GM19023 (cell line): ENCODE data around the gene IGF1.
"Not testable (repeated sequence)": the region's sequence is repeated elsewhere in the genome, so short reads cannot be mapped to it uniquely, and the experiment has no call there.

Experiments used
- ATAC-seq: cut with Tn5 transposase; IDR thresholded peaks from one replicate; pipeline ENCODE4 v1.9.1; 2021; ENCODE audit warnings: mild to moderate bottlenecking, moderate library complexity; ENCODE audit not compliant: unreplicated experiment

IGF1 gene

DNA sequence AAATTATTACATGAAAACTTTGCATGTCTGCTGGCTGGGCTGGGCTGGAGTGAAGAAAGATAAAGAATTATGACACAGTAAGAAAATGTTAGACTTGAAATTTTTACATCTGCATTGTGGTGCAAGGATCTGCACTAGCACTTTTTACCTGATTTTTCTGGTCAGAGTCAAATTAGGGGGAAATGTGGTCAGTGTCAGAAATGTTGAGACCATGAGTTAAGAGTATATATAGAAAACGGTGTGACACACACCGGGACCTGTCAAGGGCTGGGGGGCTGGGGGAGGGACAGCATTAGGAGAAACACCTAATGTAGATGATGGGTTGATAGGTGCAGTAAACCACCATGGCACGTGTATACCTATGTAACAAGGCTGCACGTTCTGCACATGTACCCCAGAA lies 90.3 kb downstream of the IGF1 start:
- ATAC-seq = no peak

DNA sequence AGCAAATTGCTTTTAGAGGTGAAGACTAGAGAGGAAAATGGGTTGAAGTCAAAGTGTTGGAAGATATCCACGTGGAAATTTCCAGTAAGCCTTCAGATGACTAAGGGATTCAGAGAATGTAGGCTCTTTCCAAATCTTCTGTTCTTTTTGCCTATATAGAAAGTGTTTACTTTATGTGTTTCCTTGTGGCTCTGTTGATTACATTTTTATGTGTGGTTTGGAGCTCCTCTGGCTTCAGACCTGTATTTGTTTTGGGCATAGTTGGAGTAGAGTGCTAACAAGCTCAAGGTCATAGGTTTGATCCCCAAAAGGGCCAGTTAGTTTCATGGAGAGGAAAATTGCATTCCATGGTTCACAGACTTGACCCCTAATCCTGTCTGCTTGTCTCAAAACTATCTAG lies 91.9 kb downstream of the IGF1 start:
- no peak for ATAC-seq

DNA sequence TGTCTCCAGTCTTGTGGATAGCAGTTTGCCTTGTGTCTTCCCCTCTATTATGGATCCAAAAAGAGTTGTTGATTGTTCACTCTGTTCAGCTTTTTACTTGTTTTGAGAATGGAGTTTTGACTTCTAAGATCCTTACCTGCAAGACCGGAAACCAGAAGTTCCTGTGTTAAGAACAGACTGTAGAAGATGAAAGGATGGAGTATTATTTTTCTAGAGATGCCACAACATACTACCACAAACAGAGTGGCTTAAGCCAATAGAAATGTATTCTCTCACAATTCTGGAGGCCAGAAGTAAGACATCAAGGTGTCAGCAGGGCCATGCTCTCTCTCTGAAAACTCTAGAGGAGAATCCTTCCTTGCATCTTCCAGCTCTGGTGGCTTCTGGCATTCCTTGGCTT lies 95.0 kb downstream of the IGF1 start:
- ATAC-seq = no peak

DNA sequence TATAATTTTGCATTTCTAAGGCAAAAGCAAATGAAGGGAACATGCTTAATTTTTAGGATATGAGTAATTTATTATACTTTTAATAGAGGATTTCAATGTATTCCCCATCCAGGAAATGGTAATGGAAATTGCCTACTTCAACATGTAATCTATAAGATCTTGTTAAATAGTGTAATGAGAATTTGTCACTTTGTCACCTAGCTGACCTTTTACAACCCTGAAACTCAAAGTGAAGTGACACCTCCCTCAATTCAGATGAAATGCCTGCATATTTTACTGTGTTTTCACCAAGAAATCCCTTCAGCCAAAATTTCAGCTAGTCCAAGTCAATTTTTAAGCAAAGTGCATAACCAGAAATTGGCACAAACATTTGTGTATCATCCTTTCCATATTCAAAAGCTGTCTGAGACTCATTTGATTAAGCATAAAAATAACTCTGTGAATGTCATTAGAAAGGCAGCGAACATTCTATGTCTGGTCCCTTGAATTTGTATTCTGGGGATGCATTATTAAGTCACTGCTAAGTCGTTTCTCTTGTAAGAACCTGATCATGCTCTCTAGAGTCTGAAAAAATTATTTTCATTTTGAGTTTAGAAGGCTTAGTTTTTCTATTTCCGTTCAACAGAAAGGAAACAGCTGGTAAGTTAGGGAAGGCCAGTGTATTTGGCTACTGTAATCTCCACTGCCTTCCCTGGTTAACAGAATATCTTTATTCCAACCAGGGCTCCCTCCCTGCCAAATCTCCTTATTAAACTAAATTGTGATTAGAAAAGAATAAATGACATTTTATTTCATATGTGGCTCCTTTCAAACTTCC lies 100.8 kb downstream of the IGF1 start:
- no peak for ATAC-seq

DNA sequence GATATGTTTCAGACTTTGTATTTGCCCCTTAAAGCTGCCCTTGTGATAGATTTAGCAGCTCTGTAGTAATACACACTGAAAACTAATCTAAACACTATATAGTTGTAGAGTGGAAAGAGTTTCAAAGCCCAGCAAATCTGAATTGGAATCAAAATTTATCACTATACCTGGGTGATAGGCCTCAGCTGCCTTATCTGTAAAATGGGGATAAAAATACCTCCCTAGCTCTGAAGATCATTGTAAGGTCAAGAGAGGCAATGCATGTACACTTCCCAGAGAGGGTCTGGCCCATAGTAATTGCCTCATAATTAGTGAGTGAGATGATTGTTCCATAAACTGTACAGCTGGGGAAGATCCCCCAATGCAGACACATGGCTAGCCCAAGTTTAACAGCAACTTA lies 103.6 kb downstream of the IGF1 start:
- ATAC-seq = no peak

DNA sequence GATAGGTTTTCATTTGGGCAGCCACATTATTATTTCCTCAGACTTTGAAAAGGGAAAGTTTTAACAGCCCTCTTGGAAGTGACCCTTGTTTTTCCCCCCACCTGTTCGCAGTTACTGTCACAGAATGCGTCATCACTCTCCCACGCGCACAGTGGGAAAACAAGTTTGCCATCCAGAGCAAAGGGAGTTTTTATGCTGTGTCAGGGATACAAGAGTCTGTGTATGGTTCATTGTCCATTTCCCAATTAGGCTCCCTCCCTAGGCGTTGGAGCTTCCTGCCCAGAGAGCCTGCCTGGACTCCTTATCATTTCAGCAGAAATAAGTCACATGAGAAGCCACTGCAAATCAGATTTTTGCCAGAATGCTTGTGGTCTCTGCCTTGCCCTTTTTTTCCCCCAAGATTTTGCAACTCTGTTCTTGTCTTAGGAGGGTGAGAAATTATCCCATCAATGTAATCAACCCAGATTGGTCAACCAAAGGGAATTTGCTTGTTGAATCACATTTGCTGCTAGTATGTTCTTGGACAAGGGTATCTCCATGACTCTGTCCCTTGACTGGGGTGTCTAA lies 104.1 kb downstream of the IGF1 start:
- ATAC-seq = no peak

DNA sequence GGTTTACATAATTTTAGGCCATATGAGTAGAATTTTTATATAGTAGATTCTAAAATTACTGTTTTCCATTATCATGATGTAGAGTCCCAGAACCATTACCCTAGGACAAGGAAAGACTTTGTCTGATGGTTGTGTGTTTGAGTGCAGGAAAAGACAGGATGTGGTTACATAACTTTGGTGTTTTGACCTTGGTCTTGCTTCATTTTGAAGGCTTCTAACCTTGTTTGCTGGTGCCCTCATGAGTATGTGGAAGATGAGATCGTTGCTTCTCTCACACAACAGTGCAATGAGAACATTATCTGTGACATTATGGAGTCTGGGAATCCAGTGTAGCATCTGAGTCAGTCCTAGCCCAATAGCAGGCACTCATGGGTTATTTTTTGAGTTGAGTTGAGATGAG lies 106.2 kb downstream of the IGF1 start:
- ATAC-seq = no peak

DNA sequence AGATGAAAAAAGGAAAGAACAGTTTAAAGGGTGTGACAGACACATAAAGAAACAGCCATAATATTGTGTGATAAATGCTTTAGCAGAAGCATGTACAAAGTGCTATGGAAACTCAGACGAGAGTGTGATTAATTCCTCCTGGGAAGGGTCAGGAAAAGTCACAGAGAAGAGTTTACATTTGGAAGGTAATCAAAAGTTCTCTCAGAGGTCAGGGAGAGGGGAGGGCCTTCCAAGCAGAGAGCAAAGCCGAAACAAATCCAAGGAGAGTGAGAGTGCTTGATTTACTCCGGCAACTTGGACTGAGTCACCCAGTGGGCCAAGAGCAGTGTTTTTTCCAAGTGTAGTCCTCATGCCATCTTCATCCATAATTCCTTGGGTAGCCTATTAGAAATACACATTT lies 108.3 kb downstream of the IGF1 start:
- no peak for ATAC-seq

DNA sequence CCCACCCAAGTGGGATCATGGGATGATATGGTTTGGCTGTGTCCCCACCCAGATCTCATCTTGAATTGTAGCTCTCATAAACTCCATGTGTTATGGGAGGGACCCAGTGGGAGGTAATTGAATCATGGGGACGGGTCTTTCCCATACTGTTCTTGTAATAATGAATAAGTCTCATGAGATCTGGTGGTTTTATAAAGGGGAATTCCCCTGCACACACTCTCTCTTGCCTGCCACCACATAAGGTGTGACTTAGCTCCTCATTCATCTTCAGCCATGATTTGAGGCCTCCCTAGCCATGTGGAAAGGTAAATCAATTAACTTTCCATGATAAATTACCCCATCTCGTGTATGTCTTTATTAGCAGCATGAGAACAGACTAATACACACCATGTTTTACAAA lies 109.2 kb downstream of the IGF1 start:
- ATAC-seq = no peak

DNA sequence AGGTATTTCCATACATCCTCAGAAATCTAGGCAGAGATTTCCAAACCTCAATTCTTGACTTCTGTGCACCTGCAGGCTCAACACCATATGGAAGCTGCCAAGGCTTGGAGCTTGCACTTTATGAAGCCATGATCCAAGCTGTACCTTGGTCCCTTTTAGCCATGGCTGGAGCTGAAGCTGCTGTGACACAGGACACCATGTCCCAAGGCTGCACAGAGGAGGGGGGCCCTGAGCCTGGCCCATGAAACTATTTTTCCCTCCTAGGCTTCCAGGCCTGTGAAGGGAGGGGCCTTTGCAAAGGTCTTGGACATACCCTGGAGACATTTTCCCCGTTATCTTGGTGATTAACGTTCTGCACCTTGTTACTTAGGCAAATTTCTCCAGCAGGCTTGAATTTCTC lies 110.5 kb downstream of the IGF1 start:
- no peak for ATAC-seq

DNA sequence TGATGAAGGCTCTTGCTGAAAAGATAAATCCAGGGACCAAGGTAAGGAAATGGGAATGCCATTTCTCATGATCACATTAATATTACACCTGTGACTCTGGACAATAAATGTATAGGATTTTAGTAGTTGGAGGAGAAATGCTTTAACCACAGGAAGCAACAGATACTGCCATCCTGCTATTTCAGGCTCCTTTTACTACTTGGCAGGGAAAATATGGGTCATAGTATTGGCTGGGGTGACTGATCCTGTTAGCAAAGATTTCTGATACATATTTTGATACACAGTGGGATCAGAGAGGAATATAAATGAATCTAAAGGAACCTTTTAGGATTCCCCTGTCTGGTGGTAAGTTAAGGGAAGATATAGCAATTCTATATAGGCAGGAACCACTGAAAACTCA lies 115.0 kb downstream of the IGF1 start:
- no peak for ATAC-seq

DNA sequence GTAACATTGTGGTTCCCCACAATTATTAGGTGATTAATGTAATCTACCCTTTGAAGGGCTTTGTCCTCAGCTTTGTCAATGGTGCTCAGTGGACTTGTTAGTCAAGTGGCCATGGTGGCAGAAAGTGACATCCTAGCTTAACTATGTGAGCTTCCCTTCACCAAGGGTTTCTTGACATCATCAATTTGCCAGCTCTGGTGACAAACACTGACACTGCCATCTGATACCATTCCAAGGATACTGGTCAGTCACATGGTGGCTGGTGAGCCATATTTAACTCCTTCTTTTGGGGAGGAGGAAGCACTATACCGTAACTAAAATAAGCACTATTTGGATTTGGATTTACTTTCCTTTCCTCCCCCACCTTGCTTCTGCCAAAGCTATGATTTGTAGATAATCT lies 115.7 kb downstream of the IGF1 start:
- ATAC-seq = no peak

DNA sequence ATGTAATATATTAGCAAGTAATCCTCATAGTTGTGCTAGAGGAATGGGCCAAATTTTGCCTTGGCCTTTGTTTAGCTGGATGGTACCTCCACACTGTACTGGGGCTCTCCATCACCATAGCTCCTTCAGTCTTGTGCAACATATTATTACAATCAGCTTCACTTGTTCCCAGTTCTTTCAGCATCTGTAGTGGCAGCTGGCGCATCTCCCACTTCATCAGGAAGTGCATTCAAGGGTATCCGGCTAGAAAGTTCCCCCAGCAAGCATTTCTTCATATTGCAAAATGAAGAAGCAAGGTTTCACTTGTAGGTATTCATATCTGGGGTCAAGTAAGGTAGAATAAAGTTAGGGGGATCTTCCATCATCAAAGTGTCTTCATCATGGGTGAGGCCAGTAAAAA lies 123.7 kb downstream of the IGF1 start:
- ATAC-seq = no peak

DNA sequence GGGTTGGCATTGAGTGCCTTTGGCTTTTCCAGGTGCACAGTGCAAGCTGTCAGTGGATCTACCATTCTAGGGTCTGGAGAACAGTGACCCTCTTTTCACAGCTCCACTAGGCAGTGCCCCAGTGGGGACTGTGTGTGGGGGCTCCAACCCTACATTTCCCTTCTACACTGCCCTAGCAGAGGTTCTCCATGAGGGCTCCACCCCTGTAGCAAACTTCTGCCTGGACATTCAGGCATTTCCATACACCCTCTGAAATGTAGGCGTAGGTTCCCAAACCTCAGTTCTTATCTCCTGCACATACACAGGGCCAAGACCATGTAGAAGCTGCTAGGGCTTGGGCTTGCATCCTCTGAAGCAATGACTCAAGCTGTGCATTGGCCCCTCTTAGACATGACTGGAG lies 126.1 kb downstream of the IGF1 start:
- not testable (repeated sequence) for ATAC-seq

DNA sequence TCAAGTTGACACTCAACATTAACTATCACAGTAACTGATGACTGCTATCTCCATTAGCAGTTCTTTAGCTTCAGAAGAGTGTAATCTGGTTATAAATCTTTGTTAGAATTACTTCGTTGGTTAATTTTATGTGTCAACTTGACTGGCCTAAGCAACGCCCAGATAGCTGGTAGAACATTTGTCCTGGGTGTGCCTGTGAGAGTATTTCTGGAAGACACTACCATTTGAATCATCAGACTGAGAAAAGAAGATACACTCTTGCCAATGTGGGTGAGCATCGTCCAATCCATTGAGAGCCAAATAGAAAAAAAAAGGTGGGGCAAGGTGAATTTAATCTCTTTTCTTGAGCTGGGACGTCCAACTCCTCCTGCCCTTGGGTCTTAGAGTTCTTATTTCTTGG lies 129.0 kb downstream of the IGF1 start:
- no peak for ATAC-seq

DNA sequence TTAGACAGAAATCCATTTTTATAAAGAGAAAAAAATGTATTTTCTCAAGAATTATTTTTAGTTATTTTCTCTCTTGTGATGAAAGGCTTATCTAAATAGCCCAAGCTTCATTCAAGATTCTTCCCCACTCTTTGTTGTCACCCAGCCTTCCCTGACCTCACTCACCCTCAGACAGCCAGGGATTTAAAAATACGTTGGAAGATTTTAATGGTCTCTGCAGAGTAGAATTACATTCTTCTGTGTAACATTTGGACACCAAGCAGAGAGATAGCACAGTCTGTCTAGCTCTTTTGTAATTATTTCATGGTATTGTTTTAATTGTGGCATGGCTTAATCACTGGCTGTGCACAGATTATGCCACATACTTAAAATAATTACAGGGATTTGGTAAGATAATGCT lies 130.3 kb downstream of the IGF1 start:
- no peak for ATAC-seq

DNA sequence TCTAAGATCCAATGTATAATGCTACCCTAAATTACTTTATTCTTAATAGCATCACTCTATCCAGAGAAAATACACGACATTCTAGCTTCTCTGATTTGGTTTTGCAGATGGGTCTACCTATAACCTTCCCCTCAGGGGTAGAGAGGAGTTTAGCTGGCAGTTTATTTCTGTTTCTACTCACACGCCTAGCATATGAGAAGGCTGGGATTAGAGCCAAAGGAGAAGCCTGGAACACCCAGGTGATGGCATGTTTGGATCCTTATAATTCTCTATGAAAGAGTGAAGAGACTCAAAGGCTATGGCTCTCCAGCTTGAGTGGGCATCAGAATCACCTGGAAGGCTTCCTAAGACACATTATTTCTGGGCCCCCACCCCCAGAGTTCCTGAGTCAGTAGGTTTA lies 131.3 kb downstream of the IGF1 start:
- ATAC-seq = no peak

DNA sequence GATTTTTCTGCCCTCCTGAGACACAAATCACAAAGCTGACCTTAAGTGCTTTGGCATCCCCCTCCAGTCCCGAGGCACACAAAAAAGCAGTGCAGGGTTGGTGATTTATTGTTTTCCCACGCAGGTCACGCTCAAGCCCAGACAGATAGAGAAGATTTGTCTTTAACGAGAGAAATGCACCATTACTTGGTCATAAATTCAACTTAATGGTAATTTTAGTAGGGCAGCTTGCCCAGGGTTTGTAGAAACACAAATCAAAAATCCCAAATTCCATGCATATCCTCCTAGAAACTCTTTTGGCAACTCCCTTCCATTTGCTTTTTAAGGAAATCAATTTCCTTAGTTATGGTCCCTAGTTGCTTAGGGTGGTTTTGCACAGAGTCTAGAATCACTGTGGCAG lies 132.6 kb downstream of the IGF1 start:
- ATAC-seq = no peak
